Measurements from ENCODE around the gene AUTS2.

The AUTS2 gene

DNA sequence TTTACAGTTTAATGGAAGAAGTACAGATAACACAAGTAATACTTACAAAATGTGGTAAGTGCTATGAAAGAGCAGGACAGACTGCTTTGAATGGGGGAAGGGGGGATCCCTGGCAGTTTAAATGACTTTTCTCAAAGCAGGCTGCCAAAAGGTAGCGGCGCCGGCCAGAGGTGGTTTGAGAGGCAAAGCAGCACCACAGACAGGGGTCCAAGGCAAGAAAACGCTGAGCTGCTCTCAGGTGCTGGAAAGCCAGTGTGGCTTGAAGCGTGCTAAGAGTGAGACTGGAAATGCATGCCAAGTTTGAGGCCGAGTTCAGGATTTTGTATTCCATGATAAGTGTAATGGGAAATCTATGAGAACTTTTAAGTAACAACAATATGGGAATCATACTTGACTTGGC lies 437.7 kb downstream of the AUTS2 start:
- no peak for DNase-seq (ENCODE audit: low read depth)

- DNase-seq (ENCODE audit: low read depth) = no peak
These were observed 438.4 kb downstream of the AUTS2 start for GRCh38 chr7:70036695-70037094.

DNA sequence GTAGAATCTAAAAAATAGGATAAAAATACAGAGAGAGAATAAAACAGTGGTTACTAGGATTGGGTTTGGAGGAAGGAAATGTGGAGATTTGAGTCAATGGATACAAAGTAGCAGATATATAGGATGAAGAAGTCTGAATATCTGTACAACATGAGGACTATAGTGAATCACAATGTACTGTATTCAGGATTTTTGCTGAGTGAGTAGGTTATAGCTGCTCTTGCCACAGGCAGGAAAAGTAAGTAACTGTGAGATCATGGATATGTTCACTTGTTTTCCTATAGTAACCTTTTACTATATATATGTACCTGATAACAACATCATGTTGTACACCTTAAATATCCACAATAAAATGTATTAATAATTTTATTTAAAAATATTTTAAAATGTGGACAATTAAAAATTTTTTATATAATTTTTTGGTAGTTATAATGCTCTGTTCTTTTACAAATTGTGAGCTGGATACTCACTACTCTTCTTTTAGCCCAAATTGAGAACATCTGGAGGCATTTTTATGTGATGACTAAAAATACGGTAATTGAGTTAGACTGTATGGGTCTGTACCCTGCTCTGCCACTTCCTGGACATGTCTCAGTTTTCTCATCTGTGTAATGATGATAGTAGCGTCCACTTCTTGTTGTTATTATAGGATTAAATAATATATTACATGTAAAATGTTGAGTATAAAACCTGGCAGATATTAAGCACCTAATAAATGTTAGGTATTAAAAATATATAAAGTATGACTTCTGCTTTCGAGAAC lies 439.1 kb downstream of the AUTS2 start:
- no peak for DNase-seq (ENCODE audit: low read depth)

DNA sequence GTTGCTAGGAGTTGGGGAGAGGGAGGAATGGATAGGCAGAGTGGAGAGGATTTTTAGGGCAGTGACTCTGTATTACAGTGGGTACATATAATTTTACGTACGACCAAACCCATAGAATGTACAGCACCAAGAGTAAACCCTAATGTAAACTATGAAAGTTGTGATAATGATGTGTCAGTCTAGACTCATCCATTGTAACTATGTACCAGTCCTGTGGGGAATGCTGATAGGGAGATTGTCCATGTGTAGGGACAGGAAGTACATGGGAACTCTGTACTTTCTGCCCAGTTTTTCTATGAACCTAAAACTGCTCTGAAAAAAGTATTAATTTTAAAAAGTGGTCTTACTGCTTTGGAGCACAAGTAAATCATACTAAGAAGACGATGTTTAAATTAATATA lies 441.8 kb downstream of the AUTS2 start:
- DNase-seq (ENCODE audit: low read depth) = no peak

GRCh38 chr7:70040970-70041766 lies 442.9 kb downstream of the AUTS2 start:
- DNase-seq (ENCODE audit: low read depth) = no peak

- DNase-seq (ENCODE audit: low read depth) = no peak
These were observed 444.3 kb downstream of the AUTS2 start for GRCh38 chr7:70042533-70042932.

DNA sequence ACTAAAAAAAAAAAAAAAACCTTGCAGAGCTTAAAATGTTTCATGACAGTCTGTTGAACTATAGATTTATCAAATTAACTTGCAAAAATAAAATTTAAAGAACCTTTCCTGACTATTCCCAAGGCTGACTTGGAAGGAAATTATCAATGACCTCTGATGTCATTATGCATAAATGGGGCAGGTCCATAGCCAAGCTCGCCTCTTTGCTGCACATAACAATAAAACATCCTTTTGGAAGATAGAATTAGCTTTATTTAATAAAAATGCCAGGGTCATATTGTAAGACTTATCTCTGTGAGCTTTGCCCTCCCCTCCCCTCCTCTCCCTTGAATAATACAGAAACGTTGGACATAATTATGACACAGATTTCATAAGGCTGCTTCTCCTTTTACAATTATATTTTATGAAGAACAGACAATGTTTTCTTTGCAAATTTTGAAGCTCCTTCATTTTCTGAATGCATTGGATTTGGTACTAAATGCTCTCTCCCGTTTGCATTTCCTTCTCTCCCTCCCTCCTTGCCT lies 444.8 kb downstream of the AUTS2 start:
- DNase-seq (ENCODE audit: low read depth) = no peak

DNA sequence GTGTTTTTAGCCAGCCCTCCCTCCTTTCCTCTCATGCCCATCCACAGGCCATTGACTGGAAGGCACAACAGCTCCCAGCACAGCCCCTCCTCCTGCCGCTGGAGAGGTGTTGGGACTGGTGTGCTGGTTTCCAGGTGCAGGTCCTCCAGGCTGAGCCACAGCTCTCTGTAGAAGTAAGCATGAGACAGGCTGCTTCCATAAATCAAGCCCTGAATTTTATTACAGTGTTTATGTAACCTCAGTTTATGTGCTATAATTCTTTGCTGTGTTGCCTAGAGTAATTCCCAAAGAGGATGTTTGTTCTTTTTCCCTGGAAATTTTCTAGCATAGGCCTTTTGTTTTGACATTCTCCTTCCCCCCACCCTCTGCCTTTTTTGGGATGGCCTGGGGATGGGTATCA lies 445.8 kb downstream of the AUTS2 start:
- DNase-seq (ENCODE audit: low read depth) = no peak

DNA sequence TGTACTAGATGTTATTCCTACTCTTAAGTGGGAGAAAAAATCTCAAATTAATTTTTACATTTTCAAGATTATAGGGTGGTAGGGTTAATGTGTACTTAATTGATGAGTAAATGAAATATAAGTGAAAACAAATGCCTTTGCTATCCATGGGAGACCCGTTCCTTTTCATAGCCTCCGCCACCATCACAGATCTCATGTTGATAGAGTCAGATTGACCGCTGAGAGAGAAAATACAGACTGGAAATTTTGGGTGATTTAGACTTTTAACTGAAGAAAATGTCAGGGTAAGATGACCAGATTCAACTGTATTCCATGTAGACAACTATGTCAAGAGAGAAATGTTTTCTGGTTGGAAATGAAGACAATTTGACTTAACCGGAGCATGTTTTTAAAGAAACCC lies 446.2 kb downstream of the AUTS2 start:
- DNase-seq (ENCODE audit: low read depth) = no peak

DNA sequence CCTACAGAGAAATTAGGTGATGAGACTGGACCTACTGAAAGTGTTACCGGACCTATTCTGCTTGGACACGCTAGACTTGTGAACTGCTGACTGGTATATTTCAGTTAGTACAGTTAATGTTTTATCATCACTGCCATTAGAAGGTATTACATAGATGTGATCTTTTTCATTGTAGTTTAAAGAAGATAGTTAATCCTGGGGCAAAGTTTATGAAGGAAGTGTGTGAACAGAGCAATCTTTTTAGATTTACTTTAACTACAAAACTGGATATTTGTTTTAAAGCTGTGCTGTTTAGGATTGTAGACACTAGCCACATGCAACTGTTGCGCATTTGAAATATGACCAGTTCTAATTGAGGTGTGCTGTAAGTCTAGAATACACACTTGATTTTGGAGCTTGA lies 446.7 kb downstream of the AUTS2 start:
- DNase-seq (ENCODE audit: low read depth) = no peak

DNA sequence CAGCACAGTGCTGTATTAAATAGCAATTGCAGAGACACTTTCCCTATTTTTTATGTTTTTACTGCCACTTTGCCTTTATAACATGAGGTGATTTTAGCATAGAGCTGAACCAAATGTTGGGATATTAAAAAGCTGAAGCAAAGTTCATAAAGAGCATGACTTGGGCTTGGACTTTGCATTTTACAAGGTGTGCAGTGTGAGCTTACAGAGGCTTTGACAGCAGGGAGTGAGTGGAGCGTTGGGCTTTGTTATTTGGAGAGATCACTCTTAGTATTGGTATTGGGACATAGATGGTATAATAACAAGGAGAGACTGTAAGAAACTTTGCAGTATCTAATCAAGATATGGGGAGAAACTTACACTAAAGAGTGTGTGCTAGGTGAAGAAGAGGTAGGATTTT lies 449.1 kb downstream of the AUTS2 start:
- DNase-seq (ENCODE audit: low read depth) = no peak

DNA sequence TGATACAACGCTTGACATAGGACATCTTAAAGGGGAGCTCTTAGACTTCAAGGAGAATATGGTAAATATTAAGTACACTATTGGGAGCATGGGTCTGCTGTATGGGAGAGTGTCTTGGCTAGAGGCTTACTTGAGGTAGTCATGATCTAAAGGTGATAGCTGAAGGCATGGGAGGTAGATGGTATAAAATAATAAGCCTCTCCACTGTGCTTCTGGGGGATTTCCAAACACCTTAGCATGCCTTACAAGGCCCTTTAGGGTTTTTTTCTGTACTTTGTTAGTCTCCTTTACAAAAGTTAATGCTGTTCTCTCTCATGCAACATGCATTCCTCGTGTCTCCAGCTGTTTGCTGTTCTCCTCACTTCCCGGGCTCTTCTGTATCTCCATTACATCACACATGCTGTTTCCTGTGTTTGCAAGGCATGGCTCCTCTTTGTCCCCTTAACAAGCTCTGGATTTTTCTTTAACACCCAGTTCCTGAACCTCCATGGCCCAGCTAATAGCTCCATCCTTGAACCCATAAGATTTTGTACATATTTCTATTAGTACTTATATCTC lies 449.7 kb downstream of the AUTS2 start:
- no peak for DNase-seq (ENCODE audit: low read depth)

GRCh38 chr7:70051726-70052125 lies 453.5 kb downstream of the AUTS2 start:
- no peak for DNase-seq (ENCODE audit: low read depth)

DNA sequence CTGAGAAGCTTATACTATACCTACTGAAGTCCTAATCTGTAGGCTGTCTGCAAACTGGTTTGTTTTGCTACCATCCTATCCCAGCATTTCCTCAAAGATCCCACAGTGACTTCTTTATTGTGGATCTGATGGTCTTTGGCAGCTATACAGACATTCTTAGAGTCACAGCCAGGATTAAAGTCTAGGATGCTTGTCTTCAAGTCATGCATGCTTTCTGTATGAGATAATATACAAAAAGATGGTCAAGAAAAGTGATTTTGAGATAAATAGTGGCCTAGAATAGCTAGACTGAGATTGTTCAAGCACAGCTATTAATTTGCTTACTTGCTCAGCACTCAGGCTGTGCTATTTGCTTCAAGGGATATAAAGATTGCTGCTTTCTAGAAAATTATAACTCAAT lies 454.4 kb downstream of the AUTS2 start:
- DNase-seq (ENCODE audit: low read depth) = no peak

- no peak for DNase-seq (ENCODE audit: low read depth)
These were observed 455.1 kb downstream of the AUTS2 start for GRCh38 chr7:70053421-70053820.

- no peak for DNase-seq (ENCODE audit: low read depth)
These were observed 455.7 kb downstream of the AUTS2 start for GRCh38 chr7:70053989-70054388.

- DNase-seq (ENCODE audit: low read depth) = no peak
These were observed 458.1 kb downstream of the AUTS2 start for GRCh38 chr7:70056363-70056762.

- no peak for DNase-seq (ENCODE audit: low read depth)
These were observed 462.2 kb downstream of the AUTS2 start for GRCh38 chr7:70060298-70061068.

DNA sequence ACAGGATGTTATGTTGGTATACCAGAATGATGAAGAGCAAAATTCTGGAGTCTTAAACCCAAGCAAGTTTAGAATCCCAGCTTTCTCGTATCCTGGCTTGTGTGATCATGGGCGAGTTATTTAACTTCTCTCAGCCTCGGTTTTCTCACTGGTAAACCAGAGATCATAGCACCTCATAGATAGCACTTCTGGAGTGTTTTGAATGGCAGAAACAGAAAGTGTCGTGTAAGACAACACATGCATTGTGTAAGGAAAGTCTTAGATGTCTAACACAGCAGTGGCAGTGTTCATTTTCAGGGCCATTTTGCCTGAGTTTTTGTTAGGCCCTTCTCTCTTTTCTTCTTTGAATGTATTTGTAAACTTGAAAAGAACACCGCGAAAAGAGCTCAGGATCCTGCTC lies 465.1 kb downstream of the AUTS2 start:
- DNase-seq (ENCODE audit: low read depth) = no peak

DNA sequence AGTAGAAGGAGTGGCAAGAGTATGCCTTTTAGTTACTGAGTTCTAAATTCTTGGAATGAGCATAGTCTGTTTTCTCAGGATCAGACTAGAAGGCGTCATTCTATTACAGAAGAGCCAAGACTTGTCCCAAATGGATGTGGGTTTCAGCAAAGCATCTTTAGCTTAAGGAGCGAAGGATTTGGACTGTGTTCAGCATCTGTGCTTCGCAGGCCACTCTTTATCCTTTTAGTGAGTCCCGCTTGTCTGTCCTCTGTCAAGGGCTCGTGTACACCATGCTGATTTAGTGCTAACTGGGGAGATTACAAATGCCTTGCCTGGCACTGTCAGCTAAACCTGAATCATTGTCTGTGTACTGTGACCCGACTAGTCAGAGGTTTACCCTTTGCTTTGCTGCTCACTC lies 465.7 kb downstream of the AUTS2 start:
- no peak for DNase-seq (ENCODE audit: low read depth)

DNA sequence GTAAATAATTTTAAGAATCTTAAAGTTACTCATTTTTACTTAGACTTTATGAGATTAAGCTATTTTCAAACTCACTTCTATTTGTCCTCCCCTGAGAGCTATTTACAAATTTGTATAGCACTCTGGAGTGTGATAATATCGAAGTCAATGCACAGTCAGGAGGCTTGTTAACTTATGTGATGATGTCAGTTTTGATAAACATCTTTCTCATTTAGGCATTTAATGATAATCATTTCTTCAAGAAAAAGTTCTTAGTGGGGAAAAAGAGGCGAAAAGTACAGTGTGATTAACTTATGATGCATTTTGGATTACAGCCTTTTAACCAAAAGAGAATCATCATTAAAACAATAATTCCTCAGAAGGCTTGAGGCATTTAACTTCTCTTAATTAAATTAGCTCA lies 468.6 kb downstream of the AUTS2 start:
- DNase-seq (ENCODE audit: low read depth) = no peak

- no peak for DNase-seq (ENCODE audit: low read depth)
These were observed 470.3 kb downstream of the AUTS2 start for GRCh38 chr7:70068531-70068930.

Measured in CMK (cell line).